NCI-H2107 treated with DMSO at 0.1 percent for 48 hours (cell line): ENCODE data around the gene CD72.

Experiments used
- DNase-seq: peaks from one replicate; lab custom pipeline; 2025; ENCODE audit not compliant: unreplicated experiment; lab: John Stamatoyannopoulos, UW

Gene CD72

GRCh38 chr9:35618325-35618727 lies at the start of gene CD72:
Gene CD72 (minus strand): TSS chr9:35618413. CDS start chr9:35618303, 110 bp downstream.
- no peak for DNase-seq

- no peak for DNase-seq
These were observed 49.7 kb upstream of the CD72 start for GRCh38 chr9:35667939-35668338.

GRCh38 chr9:35666549-35666948 lies 48.3 kb upstream of the CD72 start:
- no peak for DNase-seq

- no peak for DNase-seq
These were observed 47.8 kb upstream of the CD72 start for GRCh38 chr9:35666045-35666444.

- no peak for DNase-seq
These were observed 47.2 kb upstream of the CD72 start for GRCh38 chr9:35665471-35665818.

GRCh38 chr9:35664531-35665470 lies 46.6 kb upstream of the CD72 start, which contains the start of gene ARHGEF39:
Gene ARHGEF39 (minus strand): TSS chr9:35665195. CDS start chr9:35665169, 26 bp downstream.
- DNase-seq: peak; percentile 72

GRCh38 chr9:35662437-35662836 lies 44.2 kb upstream of the CD72 start:
- DNase-seq: no peak

GRCh38 chr9:35661756-35662350 lies 43.6 kb upstream of the CD72 start:
- DNase-seq: no peak

GRCh38 chr9:35660966-35661415 lies 42.8 kb upstream of the CD72 start:
- DNase-seq: no peak

- no peak for DNase-seq
These were observed 41.1 kb upstream of the CD72 start for GRCh38 chr9:35659340-35659739.

- DNase-seq: no peak
These were observed 40.7 kb upstream of the CD72 start for GRCh38 chr9:35658968-35659220.

- peak; percentile 94 for DNase-seq
These were observed 40.1 kb upstream of the CD72 start, which contains the start of gene CCDC107 for GRCh38 chr9:35658137-35658967. Gene CCDC107 (plus strand): TSS chr9:35658292. CDS start chr9:35658380, 88 bp downstream.

- peak; percentile 94 for DNase-seq
These were observed 39.4 kb upstream of the CD72 start, which contains the start of gene RMRP for GRCh38 chr9:35657546-35658136. Gene RMRP (minus strand): TSS chr9:35658019.

GRCh38 chr9:35656831-35657545 lies 38.8 kb upstream of the CD72 start:
- no peak for DNase-seq

GRCh38 chr9:35656348-35656747 lies 38.1 kb upstream of the CD72 start:
- DNase-seq: no peak

GRCh38 chr9:35653611-35654010 lies 35.4 kb upstream of the CD72 start:
- no peak for DNase-seq

- DNase-seq: no peak
These were observed 34.6 kb upstream of the CD72 start for GRCh38 chr9:35652829-35653209.

GRCh38 chr9:35651956-35652828 lies 34.0 kb upstream of the CD72 start:
- no peak for DNase-seq

- DNase-seq: no peak
These were observed 32.3 kb upstream of the CD72 start, which contains the start of gene SIT1 for GRCh38 chr9:35650341-35651158. Gene SIT1 (minus strand): TSS chr9:35650931. CDS start chr9:35650853, 78 bp downstream.
